K562 (cell line): Measurements from ENCODE around the gene NCAPD2.
A peak's percentile ranks its signal among the peaks of the same experiment; 100 is the strongest.

Experiments used
- EGR1 ChIP-seq: fragments of 450-650 bp; conservative IDR thresholded peaks from 2 replicates; pipeline ENCODE4 v1.6.1; 2017; ENCODE audit warnings: mild to moderate bottlenecking
- EZH2 ChIP-seq: IDR thresholded peaks from 2 replicates; pipeline ENCODE4 v1.6.1; 2012; ENCODE audit warnings: low read depth, mild to moderate bottlenecking, inconsistent platforms, low read length, borderline replicate concordance
- FOXA1 ChIP-seq: fragments of 450-650 bp; IDR thresholded peaks from 2 replicates; pipeline ENCODE4 v1.6.1; 2016; ENCODE audit warnings: mild to moderate bottlenecking, borderline replicate concordance
- LEF1 ChIP-seq: fragments of 450-650 bp; IDR thresholded peaks from 2 replicates; pipeline ENCODE4 v1.6.1; 2016; ENCODE audit warnings: mild to moderate bottlenecking
- POLR2A ChIP-seq: fragments of 450-650 bp; conservative IDR thresholded peaks from 2 replicates; pipeline ENCODE4 v1.6.1; 2016
- POLR2AphosphoS2 ChIP-seq: IDR thresholded peaks from 2 replicates; pipeline ENCODE4 v1.6.1; 2012; ENCODE audit warnings: low read length, improper control_type of control experiment
- SAP30 ChIP-seq: fragments of 200-600 bp; sonication (generic); IDR thresholded peaks from 2 replicates; pipeline ENCODE4 v1.6.1; 2012; ENCODE audit warnings: borderline replicate concordance, low read depth, mild to moderate bottlenecking, moderate library complexity, low read length, control low read depth, inconsistent platforms; ENCODE audit not compliant: insufficient read depth, poor library complexity, severe bottlenecking
- SIN3A ChIP-seq, 2 experiments: fragments of 150-350 bp in 1 of 2; IDR thresholded peaks; 2 replicates each; pipeline ENCODE4 v1.6.1; 2011 to 2016; ENCODE audit warnings: borderline replicate concordance in 2 of 2, low read depth in 2 of 2, low read length in 2 of 2, mild to moderate bottlenecking in 2 of 2, moderate library complexity in 2 of 2; ENCODE audit not compliant: control insufficient read depth in 1 of 2
- STAT5A ChIP-seq: IDR thresholded peaks from 2 replicates; pipeline ENCODE4 v1.6.1; 2012; ENCODE audit warnings: low read length, inconsistent platforms, borderline replicate concordance
- TEAD4 ChIP-seq, 2 experiments: sonication (generic) in 1 of 2; formaldehyde crosslinking in 1 of 2; IDR thresholded peaks; 2 replicates each; pipeline versions ENCODE4 v1.6.1 to v1.8.0; 2012 to 2022; ENCODE audit warnings: borderline replicate concordance in 1 of 2, inconsistent platforms in 1 of 2, low read length in 1 of 2, mild to moderate bottlenecking in 1 of 2, missing genetic modification reagents in 1 of 2
- ZNF143 ChIP-seq: sonication (generic); formaldehyde crosslinking; IDR thresholded peaks from 2 replicates; pipeline ENCODE4 v1.9.0; 2022; ENCODE audit warnings: mild to moderate bottlenecking, missing genetic modification reagents
- ZNF274 ChIP-seq: IDR thresholded peaks from 2 replicates; pipeline ENCODE4 v1.6.1; 2011; ENCODE audit warnings: low read depth, mild to moderate bottlenecking, low read length, moderate library complexity, borderline replicate concordance
- TF ChIP-seq, protein P1 (sequence below): fragments of 450-650 bp; formaldehyde crosslinking; IDR thresholded peaks from 2 replicates; pipeline ENCODE4 v1.4.0; 2022; ENCODE audit warnings: missing genetic modification characterization

DNA sequence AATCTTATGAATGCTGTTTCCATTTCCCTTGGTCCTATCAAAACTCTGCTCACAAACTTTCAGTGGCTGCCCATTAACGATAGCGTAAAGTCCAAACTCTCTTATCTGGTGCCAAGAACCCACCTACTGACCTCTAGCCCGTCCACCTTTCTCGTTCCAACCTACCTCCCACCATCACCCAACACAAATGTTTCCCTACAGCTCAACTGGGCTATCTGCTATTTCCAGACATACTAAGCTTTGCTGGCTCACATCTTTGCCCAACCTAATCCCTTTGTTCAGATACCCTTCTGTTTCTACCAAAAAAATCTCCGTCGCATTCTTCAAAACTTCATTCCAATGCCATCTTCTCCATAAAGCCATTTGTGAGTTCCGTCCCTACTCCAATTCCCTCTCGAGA is 81.7 kb downstream of the NCAPD2 start:
- TF ChIP-seq POLR2A (peak; percentile 55), FOXA1 (no peak), LEF1 (no peak), POLR2AphosphoS2 (no peak), EGR1 (no peak), EZH2 (no peak), STAT5A (no peak), ZNF143 (CRISPR knock-in tag) (no peak), SIN3A (IDR thresholded peaks at IDR 0.05; ENCODE audit: borderline replicate concordance in 2 of 2, control insufficient read depth in 1 of 2, low read depth in 2 of 2, low read length in 2 of 2) (no peak), TEAD4 (IDR thresholded peaks at IDR 0.05; ENCODE audit: low read length) (no peak), TEAD4 (CRISPR knock-in tag; IDR thresholded peaks at IDR 0.05; ENCODE audit: borderline replicate concordance) (no peak), ZNF274 (no peak), SAP30 (no peak)
- TF ChIP-seq, protein P1, sequence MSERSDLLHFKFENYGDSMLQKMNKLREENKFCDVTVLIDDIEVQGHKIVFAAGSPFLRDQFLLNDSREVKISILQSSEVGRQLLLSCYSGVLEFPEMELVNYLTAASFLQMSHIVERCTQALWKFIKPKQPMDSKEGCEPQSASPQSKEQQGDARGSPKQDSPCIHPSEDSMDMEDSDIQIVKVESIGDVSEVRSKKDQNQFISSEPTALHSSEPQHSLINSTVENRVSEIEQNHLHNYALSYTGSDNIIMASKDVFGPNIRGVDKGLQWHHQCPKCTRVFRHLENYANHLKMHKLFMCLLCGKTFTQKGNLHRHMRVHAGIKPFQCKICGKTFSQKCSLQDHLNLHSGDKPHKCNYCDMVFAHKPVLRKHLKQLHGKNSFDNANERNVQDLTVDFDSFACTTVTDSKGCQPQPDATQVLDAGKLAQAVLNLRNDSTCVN (CRISPR knock-in tag): no peak
